GM19468 (cell line): ENCODE measurements around the gene FAM83B.

ENCODE experiments used
- ATAC-seq: cut with Tn5 transposase; IDR thresholded peaks from one replicate; pipeline ENCODE4 v1.9.1; 2021; ENCODE audit warnings: mild to moderate bottlenecking, moderate library complexity, moderate number of reproducible peaks; ENCODE audit not compliant: unreplicated experiment; ENCODE audit errors: extremely low read depth

FAM83B gene

DNA sequence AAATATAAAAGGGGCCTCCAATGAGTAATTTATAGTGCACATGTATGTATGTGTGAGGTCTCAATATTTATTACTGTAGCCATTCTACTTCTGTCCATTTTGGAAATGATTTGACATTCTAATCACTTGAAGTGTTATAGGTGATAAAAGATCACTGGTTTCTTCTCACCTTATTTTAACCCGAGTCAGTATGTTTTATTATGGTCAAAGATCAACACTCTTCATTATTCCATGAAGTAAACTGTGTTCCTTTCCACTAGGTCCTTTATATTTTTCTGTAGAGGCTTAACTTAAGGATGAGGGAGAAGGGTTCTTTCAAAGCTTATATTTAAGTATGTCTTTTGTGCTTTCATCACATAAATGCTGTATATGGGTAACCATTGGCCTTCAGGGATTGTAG, 47.2 kb downstream of the FAM83B start:
- no peak for ATAC-seq

DNA sequence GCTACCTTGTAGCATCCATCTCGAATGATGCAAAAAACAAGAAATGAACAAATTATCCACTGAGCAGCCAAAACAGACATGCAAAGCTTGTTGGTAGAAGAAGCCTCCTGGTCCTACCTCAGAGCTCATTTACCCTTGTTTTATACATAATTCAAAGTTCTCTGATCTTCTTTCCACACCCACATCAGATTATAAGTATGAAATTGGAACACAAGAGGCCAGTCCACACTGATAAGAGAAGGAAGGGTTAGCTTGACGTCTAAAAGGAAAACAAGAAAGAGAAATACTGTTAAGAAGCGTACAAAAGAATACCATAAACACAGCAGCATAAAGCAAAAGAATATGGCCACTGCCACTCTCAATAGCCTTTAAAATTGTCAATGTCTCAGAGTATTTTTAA, 49.7 kb downstream of the FAM83B start:
- ATAC-seq: no peak

DNA sequence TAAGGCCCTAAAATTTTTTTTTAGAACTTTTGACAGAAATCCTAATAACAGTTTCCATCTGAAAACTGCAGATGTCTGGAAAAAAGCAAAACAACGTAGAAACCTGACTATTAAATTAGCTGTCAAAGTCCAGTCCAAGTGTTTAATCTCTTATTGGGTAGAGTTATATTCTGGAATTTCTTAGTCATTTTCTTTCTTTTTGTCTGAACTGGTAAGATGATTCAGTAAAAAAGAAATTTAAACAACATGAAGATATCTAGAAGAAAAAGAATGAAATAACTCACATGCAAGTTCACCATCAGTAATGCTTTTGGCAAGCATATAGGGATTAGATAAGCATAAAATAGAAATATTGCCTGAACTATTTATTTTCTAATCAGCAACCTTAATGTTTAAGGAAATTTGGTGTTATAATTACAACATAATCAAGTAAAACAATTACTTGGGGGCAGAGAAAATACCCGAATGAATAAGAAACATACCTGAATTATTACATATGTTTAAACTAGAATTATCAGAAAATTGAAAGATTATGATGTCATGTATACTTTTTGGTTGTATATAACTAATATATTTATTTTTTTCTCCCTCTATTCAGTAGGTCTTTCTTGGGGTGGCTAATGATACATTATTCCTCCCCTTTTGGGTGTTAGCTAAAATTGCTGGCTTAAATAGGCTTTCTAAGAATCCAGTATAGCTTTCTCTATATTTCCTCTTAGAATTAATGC, 51.1 kb downstream of the FAM83B start:
- no peak for ATAC-seq

DNA sequence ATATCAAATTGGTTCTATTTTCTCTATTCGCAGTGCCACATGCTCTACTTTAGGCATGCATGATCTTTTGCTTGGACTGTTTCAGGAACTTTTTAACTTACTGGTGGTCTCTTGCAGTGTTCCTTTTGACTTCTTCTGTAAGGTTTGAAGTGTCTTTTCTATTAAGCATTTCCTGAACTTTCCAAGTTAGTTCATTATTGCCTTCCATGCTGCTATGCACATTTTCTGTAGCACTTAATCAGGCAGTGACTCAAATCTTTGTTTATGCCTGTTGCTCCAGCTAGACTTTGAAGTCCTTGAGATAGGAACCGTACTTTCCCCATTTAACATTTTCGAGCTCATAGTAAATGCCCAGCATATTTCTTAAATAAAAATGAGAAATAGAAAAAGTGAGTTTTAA, 52.2 kb downstream of the FAM83B start:
- ATAC-seq: no peak

DNA sequence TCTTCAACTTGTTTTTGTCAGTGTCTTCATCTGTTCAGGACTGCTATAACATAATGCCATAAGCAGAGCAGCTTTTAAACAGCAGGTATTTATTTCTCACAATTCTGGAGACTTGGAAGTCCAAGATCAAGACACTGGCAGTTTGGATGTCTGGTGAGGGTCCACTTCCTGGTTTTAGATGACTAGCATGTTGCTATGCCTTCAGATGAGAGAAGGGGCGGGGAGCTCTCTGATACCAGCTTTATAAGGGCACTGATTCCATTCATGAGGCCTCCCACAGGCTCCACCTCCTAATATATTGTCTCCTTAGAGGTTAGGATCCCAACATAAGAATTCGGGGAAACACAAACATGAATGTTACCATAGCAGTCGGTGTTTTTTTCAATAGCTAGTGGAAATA, 52.9 kb downstream of the FAM83B start:
- ATAC-seq: no peak

- no peak for ATAC-seq
Observed at GRCh38 chr6:54899986-54900385, 53.4 kb downstream of the FAM83B start.

DNA sequence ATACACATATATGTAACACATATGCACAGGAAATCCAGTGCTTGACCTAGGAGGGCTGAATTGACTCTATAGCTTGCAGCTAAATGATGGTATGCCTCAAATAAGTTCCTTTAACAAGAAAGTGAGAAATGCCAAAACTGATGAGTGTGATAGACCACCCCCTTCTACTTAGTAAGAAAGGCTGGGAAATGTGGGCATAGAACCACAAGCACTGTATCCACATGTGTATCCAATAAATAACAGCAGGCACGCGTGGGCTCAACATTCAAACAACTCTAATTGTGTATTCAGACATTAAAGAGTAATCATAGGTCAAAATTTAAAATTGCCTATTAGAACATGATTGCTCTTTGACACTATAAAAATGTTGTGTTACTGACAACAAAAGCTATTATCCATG, 54.1 kb downstream of the FAM83B start:
- ATAC-seq: no peak

- ATAC-seq: no peak
Observed at GRCh38 chr6:54903884-54904283, 57.3 kb downstream of the FAM83B start.

DNA sequence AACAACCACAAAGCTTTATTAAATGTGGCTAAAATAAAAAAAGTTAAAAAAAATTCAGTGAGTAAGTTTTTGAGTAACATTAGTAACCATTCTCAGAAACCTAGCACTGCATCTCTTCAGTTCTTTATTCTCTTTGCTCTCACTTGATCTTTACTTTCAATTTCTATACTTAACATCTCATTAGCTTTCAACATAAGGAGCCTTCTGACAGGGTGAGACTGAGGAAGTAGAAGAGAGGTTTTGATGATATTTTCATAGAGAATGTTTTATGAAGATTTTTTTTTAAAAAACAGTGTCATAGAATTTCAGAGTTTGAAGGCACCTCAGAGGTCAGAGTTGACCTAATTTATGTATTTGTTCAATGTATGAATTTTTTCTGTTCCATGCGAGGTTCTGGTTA, 60.8 kb downstream of the FAM83B start:
- no peak for ATAC-seq

- ATAC-seq: no peak
Observed at GRCh38 chr6:54909184-54909583, 62.6 kb downstream of the FAM83B start.

GRCh38 chr6:54910431-54910884, 63.9 kb downstream of the FAM83B start:
- no peak for ATAC-seq

GRCh38 chr6:54910921-54911320, 64.3 kb downstream of the FAM83B start:
- no peak for ATAC-seq

- ATAC-seq: no peak
Observed at GRCh38 chr6:54913211-54913610, 66.6 kb downstream of the FAM83B start.

GRCh38 chr6:54916858-54917257, 70.3 kb downstream of the FAM83B start:
- ATAC-seq: no peak

DNA sequence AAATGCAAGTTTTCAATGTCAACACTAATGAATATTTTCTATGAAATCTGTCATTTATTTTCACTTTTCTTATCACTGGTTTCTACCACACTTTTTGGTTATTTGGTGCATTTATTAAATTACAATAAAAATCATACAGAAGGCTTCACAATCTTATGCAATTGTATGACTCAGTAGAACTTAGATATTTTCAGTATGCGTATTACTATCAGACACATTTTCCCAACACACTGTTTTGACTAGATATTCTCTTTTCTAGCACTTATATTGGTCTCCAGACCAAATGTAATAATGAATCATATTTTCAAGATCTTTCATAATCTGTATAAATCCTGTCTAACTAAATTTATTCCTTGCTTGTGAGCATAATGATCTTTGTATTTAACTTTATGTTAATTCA, 74.1 kb downstream of the FAM83B start:
- ATAC-seq: no peak

DNA sequence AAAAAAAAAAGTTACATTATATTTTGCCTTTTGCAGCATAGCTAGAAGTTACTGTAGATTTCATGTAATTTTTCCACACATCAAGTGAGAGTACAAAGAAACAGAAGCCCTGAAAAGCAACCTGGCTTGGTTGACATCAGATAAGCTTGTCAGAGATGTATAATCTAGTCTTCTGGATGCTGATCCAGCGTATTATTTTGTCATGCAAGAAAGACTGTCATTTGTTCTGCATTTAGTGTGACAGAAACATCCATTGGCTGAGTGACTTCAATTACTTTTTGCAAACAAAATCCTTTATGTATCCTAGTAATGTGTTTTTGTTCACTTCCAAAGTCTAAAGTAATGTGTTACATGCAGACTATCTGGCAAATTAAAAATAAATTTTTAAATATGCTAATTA, 75.3 kb downstream of the FAM83B start:
- no peak for ATAC-seq

GRCh38 chr6:54929245-54929909, 82.8 kb downstream of the FAM83B start:
- ATAC-seq: no peak

GRCh38 chr6:54932622-54933021, 86.1 kb downstream of the FAM83B start:
- no peak for ATAC-seq

DNA sequence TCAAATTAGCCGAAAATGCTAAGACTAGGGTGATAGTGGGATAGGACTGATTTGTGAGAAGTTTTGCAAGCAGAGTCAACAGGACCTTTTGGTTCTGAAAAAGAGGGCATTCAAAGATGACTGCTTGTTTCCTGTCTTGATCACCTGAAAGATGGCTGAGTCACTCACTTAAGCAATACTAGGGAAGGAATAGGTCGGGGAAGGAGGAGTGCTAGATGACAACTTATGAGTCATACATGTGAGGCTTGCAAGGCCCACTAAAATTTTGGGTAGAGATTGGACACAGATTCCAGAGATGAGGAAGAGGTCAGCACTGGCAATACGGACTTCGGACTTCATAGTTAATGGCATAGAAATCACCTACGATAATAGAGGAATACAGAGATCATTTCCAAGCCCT, 89.2 kb downstream of the FAM83B start:
- ATAC-seq: no peak

DNA sequence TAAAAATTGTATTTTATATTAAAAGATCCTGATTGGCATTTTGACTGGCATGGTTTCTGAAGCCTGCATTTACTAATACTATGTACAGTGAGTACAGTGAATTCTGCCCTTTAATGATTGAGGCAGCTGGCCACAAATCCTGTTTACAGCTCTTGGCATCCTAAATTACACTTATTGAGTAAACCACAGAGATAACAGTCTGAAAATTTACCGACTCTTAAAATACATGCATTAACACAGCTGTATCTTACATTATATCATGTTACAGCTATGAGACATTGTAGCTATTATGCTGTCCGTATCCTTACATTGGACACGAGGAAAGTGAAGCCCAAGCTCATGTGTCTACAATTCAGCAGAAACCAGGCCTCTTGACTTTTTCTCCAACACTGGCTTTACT, 90.8 kb downstream of the FAM83B start:
- no peak for ATAC-seq

DNA sequence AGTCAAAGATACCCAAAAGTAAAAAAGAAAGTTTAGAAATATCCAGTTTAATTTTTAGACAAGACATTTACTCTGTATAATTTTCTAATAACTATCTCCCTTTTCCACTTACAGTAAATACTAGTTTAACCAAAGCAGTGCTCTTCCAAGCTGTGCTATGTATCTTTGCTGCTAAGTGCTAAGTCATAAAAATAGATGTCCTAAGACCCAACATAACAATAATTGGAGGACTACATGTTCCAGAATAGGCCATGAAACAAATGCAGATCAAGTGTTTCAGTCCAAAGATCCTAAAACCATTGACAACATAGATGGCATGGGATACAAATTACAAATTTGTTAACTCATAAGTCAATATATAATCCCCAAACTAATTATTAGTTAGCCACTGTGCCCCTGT, 111.1 kb downstream of the FAM83B start:
- ATAC-seq: no peak

GRCh38 chr6:54958446-54958845, 111.9 kb downstream of the FAM83B start:
- no peak for ATAC-seq
